Sigmoid colon (tissue), 4 donors: Measurements from ENCODE around the gene NDUFAF2.

ENCODE experiments used
- POLR2A ChIP-seq, 2 donors: fragments of 450-650 bp; IDR thresholded peaks; one replicate each; pipeline ENCODE4 v1.6.1; 2016; ENCODE audit warnings: antibody characterized with exemption in 2 of 2, mild to moderate bottlenecking in 2 of 2, moderate library complexity in 2 of 2
- POLR2AphosphoS5 ChIP-seq, 4 donors: sonication (generic); formaldehyde crosslinking; IDR thresholded peaks; one replicate each; pipeline ENCODE4 v1.6.1; 2017; ENCODE audit warnings: antibody characterized with exemption in 4 of 4

DNA sequence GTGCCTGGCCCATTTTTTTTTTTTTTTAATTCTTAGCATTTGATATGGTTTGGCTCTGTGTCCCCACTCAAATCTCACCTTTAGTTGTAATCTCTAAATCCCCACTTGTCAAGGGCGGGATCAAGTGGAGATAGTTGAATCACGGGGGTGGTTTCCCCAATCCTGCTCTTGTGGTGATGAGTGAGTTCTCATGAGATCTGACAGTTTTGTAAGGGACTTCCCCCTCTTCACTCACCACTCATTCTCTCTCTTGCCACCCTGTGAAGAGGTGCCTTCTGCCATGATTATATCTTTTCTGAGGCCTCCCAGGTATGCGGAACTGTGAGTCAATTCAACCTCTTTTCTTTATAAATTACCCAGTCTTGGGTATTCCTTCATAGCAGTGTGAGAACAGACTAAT, 27.2 kb downstream of the NDUFAF2 start:
- TF ChIP-seq POLR2AphosphoS5 (IDR thresholded peaks at IDR 0.05), result no peak
- TF ChIP-seq POLR2A (IDR thresholded peaks at IDR 0.05), result no peak
